ENCODE results near the gene TK2. TPM values are rescaled to one million over a fixed set of nuclear protein-coding genes. Genes with fewer than 3 reads are reported as not detected.

Gene TK2
- total RNA-seq, 1 donor from 2014 or later = 13.1 TPM

DNA sequence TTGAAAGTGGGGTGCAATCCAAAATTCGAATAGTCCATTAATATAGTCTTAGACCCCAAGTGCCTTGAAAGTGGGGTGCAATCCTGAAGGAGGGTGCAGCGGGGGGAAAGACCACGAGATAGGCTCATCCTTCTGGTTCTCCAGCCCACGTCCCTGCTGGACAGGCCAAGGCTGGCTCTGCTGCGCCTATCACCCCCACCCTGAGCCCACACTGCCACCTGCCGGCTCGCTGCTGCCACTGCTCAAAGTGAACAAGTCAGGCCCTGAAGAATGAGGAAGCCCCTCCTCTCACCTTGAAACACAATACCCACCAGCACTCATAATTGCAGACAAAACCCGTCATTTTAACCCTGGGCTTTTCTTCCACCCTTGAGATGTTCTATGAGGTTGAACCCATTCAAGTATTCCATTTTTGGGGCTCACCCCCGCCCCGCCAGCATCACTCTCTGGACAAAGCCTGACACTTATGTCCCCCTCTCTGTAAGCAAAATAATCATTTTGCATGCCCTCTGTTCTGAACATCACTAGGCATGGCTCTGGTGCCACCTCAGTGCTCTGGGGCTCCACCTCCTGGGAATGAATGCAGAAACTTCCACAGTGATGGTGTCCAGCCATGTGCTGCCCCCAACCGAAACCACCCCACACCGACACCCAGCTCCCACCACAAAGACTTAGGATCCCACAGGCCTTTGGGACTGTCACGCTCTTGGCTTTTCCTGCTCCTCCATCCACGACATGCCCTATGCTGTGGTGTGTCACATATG, 66.1 kb downstream of the TK2 start:
- peak; percentile 92 for DNase-seq (ENCODE audit: low spot score)
- Mint-ChIP-seq H3K4me3 (ENCODE audit: unreplicated experiment) (peak overlapping the region; percentile 33), H3K27ac (ENCODE audit: unreplicated experiment) (no peak overlapping the region), H3K4me1 (ENCODE audit: unreplicated experiment) (peaks cover 17% of the 10 kb centered on the region), H3K36me3 (ENCODE audit: low read depth, unreplicated experiment) (no peaks in the 10 kb centered on the region), H3K9me3 (ENCODE audit: unreplicated experiment) (no peaks in the 10 kb centered on the region), H3K27me3 (ENCODE audit: unreplicated experiment) (peaks cover 12% of the 10 kb centered on the region)
- TF ChIP-seq, protein P1, sequence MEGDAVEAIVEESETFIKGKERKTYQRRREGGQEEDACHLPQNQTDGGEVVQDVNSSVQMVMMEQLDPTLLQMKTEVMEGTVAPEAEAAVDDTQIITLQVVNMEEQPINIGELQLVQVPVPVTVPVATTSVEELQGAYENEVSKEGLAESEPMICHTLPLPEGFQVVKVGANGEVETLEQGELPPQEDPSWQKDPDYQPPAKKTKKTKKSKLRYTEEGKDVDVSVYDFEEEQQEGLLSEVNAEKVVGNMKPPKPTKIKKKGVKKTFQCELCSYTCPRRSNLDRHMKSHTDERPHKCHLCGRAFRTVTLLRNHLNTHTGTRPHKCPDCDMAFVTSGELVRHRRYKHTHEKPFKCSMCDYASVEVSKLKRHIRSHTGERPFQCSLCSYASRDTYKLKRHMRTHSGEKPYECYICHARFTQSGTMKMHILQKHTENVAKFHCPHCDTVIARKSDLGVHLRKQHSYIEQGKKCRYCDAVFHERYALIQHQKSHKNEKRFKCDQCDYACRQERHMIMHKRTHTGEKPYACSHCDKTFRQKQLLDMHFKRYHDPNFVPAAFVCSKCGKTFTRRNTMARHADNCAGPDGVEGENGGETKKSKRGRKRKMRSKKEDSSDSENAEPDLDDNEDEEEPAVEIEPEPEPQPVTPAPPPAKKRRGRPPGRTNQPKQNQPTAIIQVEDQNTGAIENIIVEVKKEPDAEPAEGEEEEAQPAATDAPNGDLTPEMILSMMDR (IDR thresholded peaks at IDR 0.05; ENCODE audit: unreplicated experiment) = peak; percentile 80

DNA sequence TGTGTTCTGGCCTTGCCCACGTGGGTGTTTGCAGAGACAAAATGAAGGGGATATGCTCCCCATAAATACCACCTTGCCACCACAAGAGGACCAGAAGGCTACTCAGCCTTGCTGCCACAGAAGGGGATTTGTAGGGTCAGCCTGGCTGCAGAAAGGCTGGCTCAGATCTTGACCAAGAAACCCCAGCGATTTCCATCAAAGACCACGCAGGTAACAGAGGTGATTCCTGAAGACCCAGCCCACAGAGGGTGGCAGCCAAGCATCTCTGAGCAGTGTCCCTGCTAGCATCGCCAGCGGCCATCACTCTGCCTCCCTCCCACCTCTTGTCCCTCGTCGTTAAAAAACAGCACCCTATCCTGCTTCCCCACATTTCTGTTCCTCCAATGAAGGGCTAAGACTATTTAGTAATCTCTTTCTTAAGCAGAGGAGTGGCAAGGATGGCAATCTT, 68.0 kb downstream of the TK2 start:
- no peak for DNase-seq (ENCODE audit: low spot score)
- TF ChIP-seq, protein P1 (IDR thresholded peaks at IDR 0.05; ENCODE audit: unreplicated experiment) = no peak
- H3K27ac Mint-ChIP-seq (ENCODE audit: unreplicated experiment) = no peak overlapping the region
- H3K27me3 Mint-ChIP-seq (ENCODE audit: unreplicated experiment) = peaks cover 16% of the 10 kb centered on the region
- H3K36me3 Mint-ChIP-seq (ENCODE audit: low read depth, unreplicated experiment) = no peaks in the 10 kb centered on the region
- no peaks in the 10 kb centered on the region for H3K9me3 Mint-ChIP-seq (ENCODE audit: unreplicated experiment)
- H3K4me3 Mint-ChIP-seq (ENCODE audit: unreplicated experiment) = no peak overlapping the region
- H3K4me1 Mint-ChIP-seq (ENCODE audit: unreplicated experiment) = peaks cover 20% of the 10 kb centered on the region

DNA sequence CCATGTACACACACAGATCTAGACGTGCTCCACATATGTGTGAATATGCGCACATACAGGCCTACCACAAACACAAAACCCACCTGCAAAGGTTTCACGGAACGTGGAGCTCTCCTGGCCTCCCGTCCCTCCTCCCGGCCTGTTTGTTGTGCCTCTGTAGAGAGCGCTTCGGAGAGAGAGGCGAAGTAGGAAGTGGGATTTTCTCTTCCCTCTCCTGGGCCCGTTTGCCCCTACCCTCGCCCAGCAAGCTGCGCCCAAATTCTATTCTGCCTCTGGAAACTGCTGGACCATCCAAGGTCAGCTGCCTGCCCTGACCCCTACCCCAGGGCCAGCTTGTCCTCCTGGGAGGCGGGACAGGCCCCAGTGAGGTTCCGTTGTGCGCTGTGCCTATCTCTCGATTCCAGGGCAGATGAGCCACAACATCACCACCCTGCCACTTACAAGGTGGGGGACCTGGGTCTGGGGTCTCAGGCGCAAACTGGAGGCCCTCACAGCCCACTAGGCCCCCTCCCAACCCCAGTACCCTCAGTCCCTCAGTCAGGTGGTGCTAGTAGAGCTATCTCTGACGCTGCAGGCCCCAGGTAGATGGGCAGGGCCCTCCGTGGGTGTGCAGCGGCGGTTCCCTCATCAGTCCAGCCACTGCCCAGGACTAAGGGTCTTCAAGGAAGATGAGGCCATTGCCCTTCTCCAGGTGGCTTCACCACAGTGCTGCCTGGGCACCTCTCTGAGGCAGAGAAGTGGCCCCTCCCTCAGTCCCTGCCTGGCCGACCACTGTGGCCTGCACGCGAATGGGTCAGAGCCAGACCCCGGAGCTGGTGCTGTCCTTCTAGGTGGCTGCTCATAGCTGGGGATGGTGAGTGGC, 68.6 kb downstream of the TK2 start:
- TF ChIP-seq, protein P1 (IDR thresholded peaks at IDR 0.05; ENCODE audit: unreplicated experiment) = no peak
- Mint-ChIP-seq H3K9me3 (ENCODE audit: unreplicated experiment) (no peaks in the 10 kb centered on the region), H3K27ac (ENCODE audit: unreplicated experiment) (no peak overlapping the region), H3K27me3 (ENCODE audit: unreplicated experiment) (peaks cover 16% of the 10 kb centered on the region), H3K4me1 (ENCODE audit: unreplicated experiment) (peaks cover 20% of the 10 kb centered on the region), H3K36me3 (ENCODE audit: low read depth, unreplicated experiment) (no peaks in the 10 kb centered on the region), H3K4me3 (ENCODE audit: unreplicated experiment) (no peak overlapping the region)
- DNase-seq (ENCODE audit: low spot score) = no peak

DNA sequence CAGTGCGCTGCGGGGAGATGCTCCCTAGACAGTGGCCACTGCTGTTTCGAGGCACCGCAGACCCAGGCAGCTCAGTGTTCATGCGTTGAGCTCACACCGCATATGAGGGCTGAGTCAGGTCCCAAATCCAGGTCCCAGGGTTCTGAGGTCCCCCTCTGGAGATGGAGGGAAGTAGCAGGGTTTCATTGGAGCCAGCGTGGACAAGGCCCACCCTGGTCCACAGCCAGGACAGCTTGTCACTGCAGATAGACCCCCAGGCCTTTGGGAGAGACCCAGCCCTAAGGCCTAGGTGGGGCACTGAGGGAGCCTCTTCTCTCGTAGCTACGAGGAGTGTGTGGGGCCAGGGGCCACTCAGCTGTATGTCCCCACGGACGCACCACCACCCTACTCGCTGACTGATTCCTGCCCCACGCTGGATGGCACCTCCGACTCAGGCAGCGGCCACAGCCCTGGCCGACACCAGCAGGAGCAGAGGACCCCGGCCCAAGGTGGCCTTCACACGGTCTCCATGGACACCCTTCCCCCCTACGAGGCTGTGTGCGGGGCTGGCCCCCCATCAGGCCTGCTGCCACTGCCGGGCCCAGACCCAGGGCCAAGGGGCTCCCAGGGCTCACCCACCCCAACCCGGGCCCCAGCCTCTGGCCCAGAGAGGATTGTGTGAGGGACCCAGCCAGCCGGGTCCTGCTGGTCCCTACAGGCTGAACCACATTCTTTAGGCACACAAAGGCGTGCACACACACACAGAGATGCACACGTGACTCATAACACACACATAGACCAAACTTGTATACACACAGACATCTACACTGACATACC, 69.4 kb downstream of the TK2 start:
- Mint-ChIP-seq H3K36me3 (ENCODE audit: low read depth, unreplicated experiment) (no peaks in the 10 kb centered on the region), H3K27me3 (ENCODE audit: unreplicated experiment) (peaks cover 16% of the 10 kb centered on the region), H3K9me3 (ENCODE audit: unreplicated experiment) (no peaks in the 10 kb centered on the region), H3K27ac (ENCODE audit: unreplicated experiment) (no peak overlapping the region), H3K4me1 (ENCODE audit: unreplicated experiment) (peaks cover 21% of the 10 kb centered on the region), H3K4me3 (ENCODE audit: unreplicated experiment) (no peak overlapping the region)
- TF ChIP-seq, protein P1 (IDR thresholded peaks at IDR 0.05; ENCODE audit: unreplicated experiment) = no peak
- DNase-seq (ENCODE audit: low spot score) = no peak

Data from endothelial cell (in vitro differentiated cells).